ENCODE results near the gene MEF2C.
"Not testable (repeated sequence)": the region's sequence is repeated elsewhere in the genome, so short reads cannot be mapped to it uniquely, and the experiment has no call there.

DNA sequence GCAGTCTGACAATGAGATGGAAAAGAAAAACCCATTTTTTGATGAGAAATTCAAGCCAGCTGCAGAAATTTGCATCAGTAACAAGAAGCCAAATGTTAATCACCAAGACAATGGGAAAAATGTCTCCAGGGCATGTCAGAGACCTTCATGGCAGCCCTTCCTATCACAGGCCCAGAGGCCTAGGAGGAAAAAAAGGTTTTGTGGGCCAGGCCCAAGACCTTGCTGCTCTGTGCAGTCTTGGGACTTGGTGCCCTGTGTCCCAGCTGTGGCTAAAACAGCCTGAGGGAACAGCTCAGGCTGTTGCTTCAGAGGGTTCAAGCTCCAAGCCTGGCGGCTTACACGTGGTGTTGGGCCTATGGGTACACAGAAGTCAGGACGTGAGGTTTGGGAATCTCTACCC lies 26.6 kb downstream of the MEF2C start:
- TF ChIP-seq, protein P1, sequence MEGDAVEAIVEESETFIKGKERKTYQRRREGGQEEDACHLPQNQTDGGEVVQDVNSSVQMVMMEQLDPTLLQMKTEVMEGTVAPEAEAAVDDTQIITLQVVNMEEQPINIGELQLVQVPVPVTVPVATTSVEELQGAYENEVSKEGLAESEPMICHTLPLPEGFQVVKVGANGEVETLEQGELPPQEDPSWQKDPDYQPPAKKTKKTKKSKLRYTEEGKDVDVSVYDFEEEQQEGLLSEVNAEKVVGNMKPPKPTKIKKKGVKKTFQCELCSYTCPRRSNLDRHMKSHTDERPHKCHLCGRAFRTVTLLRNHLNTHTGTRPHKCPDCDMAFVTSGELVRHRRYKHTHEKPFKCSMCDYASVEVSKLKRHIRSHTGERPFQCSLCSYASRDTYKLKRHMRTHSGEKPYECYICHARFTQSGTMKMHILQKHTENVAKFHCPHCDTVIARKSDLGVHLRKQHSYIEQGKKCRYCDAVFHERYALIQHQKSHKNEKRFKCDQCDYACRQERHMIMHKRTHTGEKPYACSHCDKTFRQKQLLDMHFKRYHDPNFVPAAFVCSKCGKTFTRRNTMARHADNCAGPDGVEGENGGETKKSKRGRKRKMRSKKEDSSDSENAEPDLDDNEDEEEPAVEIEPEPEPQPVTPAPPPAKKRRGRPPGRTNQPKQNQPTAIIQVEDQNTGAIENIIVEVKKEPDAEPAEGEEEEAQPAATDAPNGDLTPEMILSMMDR (IDR thresholded peaks at IDR 0.05): not testable (repeated sequence)
- TF ChIP-seq EZH2 (IDR thresholded peaks at IDR 0.05): not testable (repeated sequence)
